Measurements from ENCODE around the gene DLG1.

Gene DLG1

DNA sequence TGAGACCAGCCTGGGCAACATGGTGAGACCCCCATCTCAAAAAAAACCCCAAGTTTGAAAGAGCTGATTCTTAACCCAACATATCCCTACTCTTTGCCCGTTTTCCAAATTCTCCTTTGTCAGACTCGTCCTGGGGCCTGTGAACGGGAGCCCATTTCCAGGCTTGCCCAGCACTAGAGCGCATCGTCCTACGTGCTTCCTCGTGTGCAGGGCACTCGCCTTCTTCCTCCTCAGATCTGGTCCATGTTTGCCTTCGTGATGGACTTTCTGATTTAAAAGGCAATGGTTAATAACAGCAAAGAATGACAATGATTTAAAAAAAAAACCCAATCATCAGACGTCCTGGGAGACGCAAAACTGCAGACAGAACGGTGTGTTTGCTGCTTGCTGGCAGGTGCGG, 278.9 kb downstream of the DLG1 start:
- Histone ChIP-seq H3K4me1 (ENCODE audit: control insufficient read depth, insufficient read depth, low read depth, low read length) (peaks cover 23% of the 10 kb centered on the region), H2AK5ac (ENCODE audit: low read length, severe bottlenecking) (no peak overlapping the region), H3K4me2 (ENCODE audit: low read length, poor library complexity, severe bottlenecking) (no peak overlapping the region), H3K36me3 (ENCODE audit: control insufficient read depth in 1 of 2, insufficient read depth in 2 of 2, low read depth in 1 of 2, low read length in 2 of 2) (peaks cover 0 to 4% of the 10 kb centered on the region in 2 experiments), H2BK120ac (ENCODE audit: low read depth, low read length) (no peak overlapping the region), H3K14ac (ENCODE audit: low read length in 2 of 2) (no peak overlapping the region), H3K4me3 (ENCODE audit: insufficient read depth in 1 of 2, low read depth in 1 of 2, low read length in 2 of 2) (no peak overlapping the region), H4K8ac (ENCODE audit: low read length) (no peak overlapping the region), H3K27me3 (ENCODE audit: control insufficient read depth in 1 of 2, insufficient read depth in 1 of 2, low read length in 2 of 2) (peaks cover 50 to 51% of the 10 kb centered on the region in 2 experiments), H2BK15ac (ENCODE audit: low read depth, poor library complexity, severe bottlenecking) (no peak overlapping the region), H2BK5ac (ENCODE audit: low read depth, low read length, poor library complexity, severe bottlenecking) (no peak overlapping the region), H4K91ac (ENCODE audit: low read length) (no peak overlapping the region), H3K79me1 (replicated peaks; ENCODE audit: low read length, poor library complexity, severe bottlenecking) (no peaks in the 10 kb centered on the region), H2BK12ac (ENCODE audit: low read length in 2 of 2) (no peak overlapping the region), H3K9me3 (ENCODE audit: control insufficient read depth, low read length) (no peaks in the 10 kb centered on the region), H3K23ac (ENCODE audit: low read length in 2 of 2) (no peak overlapping the region), H3K18ac (ENCODE audit: low read depth in 1 of 2, low read length in 2 of 2) (no peak overlapping the region), H3K9ac (ENCODE audit: low read length) (no peak overlapping the region), H3K4ac (ENCODE audit: low read depth in 1 of 2, low read length in 2 of 2) (no peak overlapping the region), H3K27ac (ENCODE audit: low read length, poor library complexity, severe bottlenecking) (no peak overlapping the region), H2AFZ (ENCODE audit: low read depth, low read length) (no peak overlapping the region)
- WGBS, result 93% methylated on average over 12 of the region's 13 CpGs
- DNase-seq, result no peak

DNA sequence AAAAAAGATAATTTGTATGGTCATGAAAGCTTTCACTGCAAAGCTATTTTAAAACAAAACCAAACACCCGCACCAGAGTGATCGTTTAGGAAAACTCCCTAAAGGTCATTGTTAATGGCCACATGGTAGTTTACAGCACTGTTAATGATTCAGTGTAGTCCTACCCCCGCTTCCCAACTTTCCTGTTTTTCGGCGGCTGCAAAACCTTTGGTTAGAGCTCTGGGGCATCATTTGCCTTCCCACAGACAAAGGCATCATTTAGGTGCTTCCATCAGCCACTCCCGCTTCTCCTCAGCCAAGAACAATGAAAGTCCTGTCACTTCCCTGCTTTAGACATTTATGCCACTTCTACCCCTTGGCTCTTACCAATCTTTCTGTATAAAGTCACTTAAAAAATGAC, 279.4 kb downstream of the DLG1 start:
- no peak overlapping the region for H2AK5ac ChIP-seq (ENCODE audit: low read length, severe bottlenecking)
- H3K18ac ChIP-seq (ENCODE audit: low read depth in 1 of 2, low read length in 2 of 2), result no peak overlapping the region
- H2BK15ac ChIP-seq (ENCODE audit: low read depth, poor library complexity, severe bottlenecking), result no peak overlapping the region
- no peaks in the 10 kb centered on the region for H3K36me3 ChIP-seq (ENCODE audit: control insufficient read depth in 1 of 2, insufficient read depth in 2 of 2, low read depth in 1 of 2, low read length in 2 of 2)
- H2BK12ac ChIP-seq (ENCODE audit: low read length in 2 of 2), result no peak overlapping the region
- H3K27me3 ChIP-seq (ENCODE audit: control insufficient read depth in 1 of 2, insufficient read depth in 1 of 2, low read length in 2 of 2), result peaks cover 45 to 53% of the 10 kb centered on the region in 2 experiments
- H3K27ac ChIP-seq (ENCODE audit: low read length, poor library complexity, severe bottlenecking), result no peak overlapping the region
- H4K91ac ChIP-seq (ENCODE audit: low read length), result no peak overlapping the region
- no peak overlapping the region for H3K4ac ChIP-seq (ENCODE audit: low read depth in 1 of 2, low read length in 2 of 2)
- H3K79me1 ChIP-seq (replicated peaks; ENCODE audit: low read length, poor library complexity, severe bottlenecking), result no peaks in the 10 kb centered on the region
- no peak overlapping the region for H2BK5ac ChIP-seq (ENCODE audit: low read depth, low read length, poor library complexity, severe bottlenecking)
- H3K23ac ChIP-seq (ENCODE audit: low read length in 2 of 2), result no peak overlapping the region
- no peak overlapping the region for H4K8ac ChIP-seq (ENCODE audit: low read length)
- H2BK120ac ChIP-seq (ENCODE audit: low read depth, low read length), result no peak overlapping the region
- H3K14ac ChIP-seq (ENCODE audit: low read length in 2 of 2), result no peak overlapping the region
- no peaks in the 10 kb centered on the region for H3K9me3 ChIP-seq (ENCODE audit: control insufficient read depth, low read length)
- H2AFZ ChIP-seq (ENCODE audit: low read depth, low read length), result no peak overlapping the region
- no peak for DNase-seq
- no peak overlapping the region for H3K4me3 ChIP-seq (ENCODE audit: insufficient read depth in 1 of 2, low read depth in 1 of 2, low read length in 2 of 2)
- WGBS, result 76% methylated on average over 6 of the region's 6 CpGs
- H3K4me1 ChIP-seq (ENCODE audit: control insufficient read depth, insufficient read depth, low read depth, low read length), result peaks cover 19% of the 10 kb centered on the region
- no peak overlapping the region for H3K4me2 ChIP-seq (ENCODE audit: low read length, poor library complexity, severe bottlenecking)
- H3K9ac ChIP-seq (ENCODE audit: low read length), result no peak overlapping the region

DNA sequence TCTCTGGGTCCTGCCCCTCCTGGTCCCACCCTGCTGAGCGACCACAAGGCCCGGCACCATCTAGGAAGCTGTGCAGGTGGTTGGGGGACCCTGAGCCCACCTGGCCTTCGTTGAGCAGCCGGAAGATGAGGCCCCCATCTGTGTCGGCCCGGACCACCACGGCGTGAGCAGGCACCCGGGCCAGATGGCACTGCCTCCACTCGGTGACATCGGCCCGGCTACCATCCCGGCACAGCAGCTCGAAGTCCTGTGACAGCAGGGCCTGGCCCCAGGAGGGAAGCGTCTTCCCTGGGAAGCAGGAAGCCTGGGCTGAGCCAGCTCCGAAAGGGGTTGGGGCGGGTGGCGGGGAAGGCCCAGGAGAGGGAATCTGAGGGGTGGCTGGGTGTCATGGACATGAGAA, 281.4 kb downstream of the DLG1 start:
- no peak overlapping the region for H2AK5ac ChIP-seq (ENCODE audit: low read length, severe bottlenecking)
- DNase-seq, result no peak
- H3K27me3 ChIP-seq (ENCODE audit: control insufficient read depth in 1 of 2, insufficient read depth in 1 of 2, low read length in 2 of 2), result peaks cover 29 to 46% of the 10 kb centered on the region in 2 experiments
- no peak overlapping the region for H3K27ac ChIP-seq (ENCODE audit: low read length, poor library complexity, severe bottlenecking)
- H2AFZ ChIP-seq (ENCODE audit: low read depth, low read length), result no peak overlapping the region
- 97% methylated on average over 17 of the region's 18 CpGs for WGBS
- no peaks in the 10 kb centered on the region for H3K9me3 ChIP-seq (ENCODE audit: control insufficient read depth, low read length)
- H2BK5ac ChIP-seq (ENCODE audit: low read depth, low read length, poor library complexity, severe bottlenecking), result no peak overlapping the region
- no peak overlapping the region for H3K18ac ChIP-seq (ENCODE audit: low read depth in 1 of 2, low read length in 2 of 2)
- no peaks in the 10 kb centered on the region for H3K79me1 ChIP-seq (replicated peaks; ENCODE audit: low read length, poor library complexity, severe bottlenecking)
- H3K4me1 ChIP-seq (ENCODE audit: control insufficient read depth, insufficient read depth, low read depth, low read length), result peaks cover 3% of the 10 kb centered on the region
- H2BK15ac ChIP-seq (ENCODE audit: low read depth, poor library complexity, severe bottlenecking), result no peak overlapping the region
- no peak overlapping the region for H2BK120ac ChIP-seq (ENCODE audit: low read depth, low read length)
- no peak overlapping the region for H3K4me3 ChIP-seq (ENCODE audit: insufficient read depth in 1 of 2, low read depth in 1 of 2, low read length in 2 of 2)
- no peaks in the 10 kb centered on the region for H3K36me3 ChIP-seq (ENCODE audit: control insufficient read depth in 1 of 2, insufficient read depth in 2 of 2, low read depth in 1 of 2, low read length in 2 of 2)
- no peak overlapping the region for H4K8ac ChIP-seq (ENCODE audit: low read length)
- no peak overlapping the region for H3K4me2 ChIP-seq (ENCODE audit: low read length, poor library complexity, severe bottlenecking)
- no peak overlapping the region for H3K9ac ChIP-seq (ENCODE audit: low read length)
- no peak overlapping the region for H3K4ac ChIP-seq (ENCODE audit: low read depth in 1 of 2, low read length in 2 of 2)
- no peak overlapping the region for H4K91ac ChIP-seq (ENCODE audit: low read length)
- no peak overlapping the region for H3K14ac ChIP-seq (ENCODE audit: low read length in 2 of 2)
- no peak overlapping the region for H2BK12ac ChIP-seq (ENCODE audit: low read length in 2 of 2)
- no peak overlapping the region for H3K23ac ChIP-seq (ENCODE audit: low read length in 2 of 2)

DNA sequence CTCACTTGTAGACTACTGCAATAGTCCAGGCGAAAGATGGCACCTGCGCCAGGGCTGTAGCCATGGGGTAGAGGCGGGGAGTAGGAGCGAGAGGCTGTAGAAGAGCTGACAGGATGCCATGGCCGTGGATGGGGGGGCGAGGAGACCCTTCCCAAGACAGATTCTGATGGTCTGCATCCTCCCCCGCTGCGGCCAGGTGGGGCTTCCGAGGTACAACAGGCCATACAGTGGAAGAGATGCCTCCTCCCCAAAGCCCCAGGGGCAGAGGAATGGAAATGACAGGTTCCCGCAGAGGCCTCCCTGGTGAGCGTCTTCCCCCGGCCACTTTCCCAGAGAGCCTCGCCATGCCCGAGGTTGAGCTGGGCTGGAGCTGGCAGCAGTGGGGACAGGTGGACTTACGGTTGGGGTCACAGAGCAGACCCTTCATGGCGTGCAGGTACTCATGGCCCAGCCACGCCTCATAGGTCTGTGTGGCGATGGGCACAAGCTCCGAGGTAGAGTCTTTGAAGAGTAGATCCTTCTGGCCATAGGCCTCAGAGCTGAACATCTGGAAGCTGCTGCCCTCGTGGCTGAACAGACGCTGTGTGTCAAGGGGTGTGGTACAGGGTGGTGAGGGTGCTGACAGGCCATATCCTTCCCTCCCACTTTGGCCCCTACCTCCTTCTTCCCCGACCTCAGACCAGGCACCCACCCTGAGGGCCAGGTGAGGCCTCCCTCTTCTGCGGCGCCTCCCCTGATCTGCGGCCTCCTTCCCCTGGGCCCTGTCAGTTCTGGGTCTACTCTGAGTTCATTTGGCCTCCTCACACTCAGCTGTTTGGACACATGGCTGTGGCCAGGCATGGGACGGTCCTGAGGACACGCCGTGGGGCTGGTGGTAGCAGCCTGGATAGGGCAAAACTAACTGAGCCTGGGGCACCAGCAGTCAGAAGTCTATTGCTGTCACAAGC, 282.3 kb downstream of the DLG1 start:
- H3K4me3 ChIP-seq (ENCODE audit: insufficient read depth in 1 of 2, low read depth in 1 of 2, low read length in 2 of 2), result no peak overlapping the region
- 92% methylated on average over 26 of the region's 28 CpGs for WGBS

More for the DNA sequence above, 282.3 kb downstream of the DLG1 start:
- H2BK12ac ChIP-seq (ENCODE audit: low read length in 2 of 2), result no peak overlapping the region
- no peak overlapping the region for H2BK15ac ChIP-seq (ENCODE audit: low read depth, poor library complexity, severe bottlenecking)
- H3K27me3 ChIP-seq (ENCODE audit: control insufficient read depth in 1 of 2, insufficient read depth in 1 of 2, low read length in 2 of 2), result peaks cover 19 to 37% of the 10 kb centered on the region in 2 experiments
- H2BK5ac ChIP-seq (ENCODE audit: low read depth, low read length, poor library complexity, severe bottlenecking), result no peak overlapping the region
- no peak overlapping the region for H3K18ac ChIP-seq (ENCODE audit: low read depth in 1 of 2, low read length in 2 of 2)
- H3K4me2 ChIP-seq (ENCODE audit: low read length, poor library complexity, severe bottlenecking), result no peak overlapping the region
- no peaks in the 10 kb centered on the region for H3K4me1 ChIP-seq (ENCODE audit: control insufficient read depth, insufficient read depth, low read depth, low read length)
- DNase-seq, result no peak
- no peaks in the 10 kb centered on the region for H3K79me1 ChIP-seq (replicated peaks; ENCODE audit: low read length, poor library complexity, severe bottlenecking)
- H3K36me3 ChIP-seq (ENCODE audit: control insufficient read depth in 1 of 2, insufficient read depth in 2 of 2, low read depth in 1 of 2, low read length in 2 of 2), result no peaks in the 10 kb centered on the region
- H4K8ac ChIP-seq (ENCODE audit: low read length), result peak overlapping the region; percentile 32
- H3K23ac ChIP-seq (ENCODE audit: low read length in 2 of 2), result no peak overlapping the region
- H2BK120ac ChIP-seq (ENCODE audit: low read depth, low read length), result no peak overlapping the region
- no peak overlapping the region for H2AK5ac ChIP-seq (ENCODE audit: low read length, severe bottlenecking)
- no peak overlapping the region for H3K14ac ChIP-seq (ENCODE audit: low read length in 2 of 2)
- no peak overlapping the region for H3K27ac ChIP-seq (ENCODE audit: low read length, poor library complexity, severe bottlenecking)
- H3K9ac ChIP-seq (ENCODE audit: low read length), result no peak overlapping the region
- H2AFZ ChIP-seq (ENCODE audit: low read depth, low read length), result no peak overlapping the region
- peak overlapping the region; percentile 1 for H4K91ac ChIP-seq (ENCODE audit: low read length)
- no peaks in the 10 kb centered on the region for H3K9me3 ChIP-seq (ENCODE audit: control insufficient read depth, low read length)
- no peak overlapping the region for H3K4ac ChIP-seq (ENCODE audit: low read depth in 1 of 2, low read length in 2 of 2)
